IPS DF 6.9 (cell line): ENCODE measurements around the gene KRT6A.

Source experiments
- DNase-seq: peaks from one replicate; pipeline ENCODE4 v3.0.0-alpha.2; 2013; ENCODE audit warnings: low read depth, low spot score
- H3K27ac ChIP-seq: one replicate; pipeline ENCODE4 v1.5.1; 2013; ENCODE audit warnings: low read length, control low read depth
- H3K27me3 ChIP-seq: 2 replicates; pipeline ENCODE4 v1.6.1; 2013; ENCODE audit warnings: mild to moderate bottlenecking, low read length; ENCODE audit not compliant: control insufficient read depth, insufficient read depth
- H3K36me3 ChIP-seq: 2 replicates; pipeline ENCODE4 v1.6.1; 2013; ENCODE audit warnings: low read length; ENCODE audit not compliant: control insufficient read depth, insufficient read depth
- H3K4me1 ChIP-seq: 2 replicates; pipeline ENCODE4 v1.6.1; 2013; ENCODE audit warnings: low read length; ENCODE audit not compliant: control insufficient read depth, insufficient read depth
- H3K4me3 ChIP-seq: 2 replicates; pipeline ENCODE4 v1.5.1; 2013; ENCODE audit warnings: mild to moderate bottlenecking, low read length
- H3K9me3 ChIP-seq: 2 replicates; pipeline ENCODE4 v1.6.1; 2013; ENCODE audit warnings: low read length, inconsistent platforms; ENCODE audit not compliant: control insufficient read depth, insufficient read depth
- WGBS: extraction: QIAGEN DNeasy Blood & Tissue Kit; methylation state at CpG from one replicate; pipeline ENCODE4 v1.1.7; 2013; ENCODE audit warnings: mixed read lengths, missing lambda C conversion rate; ENCODE audit not compliant: insufficient read length, insufficient coverage; 5-methylcytosine and 5-hydroxymethylcytosine counted together

KRT6A gene

GRCh38 chr12:52517005-52517835 is 24.2 kb upstream of the KRT6A start:
- Histone ChIP-seq H3K9me3 (no peaks in the 10 kb centered on the region), H3K36me3 (no peaks in the 10 kb centered on the region), H3K4me3 (no peak overlapping the region), H3K4me1 (no peaks in the 10 kb centered on the region), H3K27me3 (no peaks in the 10 kb centered on the region), H3K27ac (no peak overlapping the region)
- no peak for DNase-seq
- WGBS: no CpG with 5 or more reads among the region's 14 CpGs

DNA sequence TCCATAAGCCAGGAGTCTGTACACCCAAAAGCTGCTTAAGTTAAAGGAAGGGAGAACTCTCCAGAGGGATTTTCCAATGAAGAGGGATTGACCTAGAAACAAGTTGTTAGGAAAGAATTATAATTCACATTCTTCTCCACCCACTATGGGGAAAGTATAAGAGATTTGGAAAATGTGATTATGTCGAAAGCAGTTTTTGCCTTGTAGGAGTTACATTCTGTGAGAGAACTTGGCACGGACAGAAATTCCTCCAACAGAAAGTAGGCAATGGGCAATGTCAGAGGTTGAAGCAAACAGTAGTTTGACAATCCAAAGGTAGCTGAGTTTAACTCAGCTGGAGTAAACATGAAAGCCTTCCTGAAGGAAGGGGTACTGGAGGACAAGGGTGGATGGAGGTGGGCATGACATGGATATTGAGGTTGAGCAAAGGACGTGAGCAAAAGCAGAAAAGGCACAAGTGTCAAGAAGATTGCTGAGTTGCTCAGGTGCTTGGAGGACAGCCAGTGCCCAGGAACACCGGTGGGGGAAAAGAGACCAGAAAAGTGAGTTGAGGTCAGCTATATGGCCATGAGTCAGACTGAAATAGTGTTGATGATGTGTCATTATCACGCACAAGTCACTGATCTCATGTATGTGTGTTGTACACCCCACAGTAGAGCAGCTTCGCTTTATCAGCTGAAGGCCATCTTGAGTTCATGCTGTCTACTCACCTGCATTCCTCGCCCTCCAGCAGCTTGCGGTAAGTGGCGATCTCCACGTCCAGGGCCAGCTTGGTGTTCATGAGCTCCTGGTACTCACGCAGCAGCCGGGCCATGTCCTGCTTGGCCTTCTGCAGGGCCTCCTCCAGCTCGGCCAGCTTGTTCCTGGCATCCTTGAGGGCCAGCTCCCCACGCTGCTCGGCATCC is 23.1 kb upstream of the KRT6A start:
- WGBS: no CpG with 5 or more reads among the region's 15 CpGs
- H3K27me3 ChIP-seq: no peaks in the 10 kb centered on the region
- no peak for DNase-seq

DNA sequence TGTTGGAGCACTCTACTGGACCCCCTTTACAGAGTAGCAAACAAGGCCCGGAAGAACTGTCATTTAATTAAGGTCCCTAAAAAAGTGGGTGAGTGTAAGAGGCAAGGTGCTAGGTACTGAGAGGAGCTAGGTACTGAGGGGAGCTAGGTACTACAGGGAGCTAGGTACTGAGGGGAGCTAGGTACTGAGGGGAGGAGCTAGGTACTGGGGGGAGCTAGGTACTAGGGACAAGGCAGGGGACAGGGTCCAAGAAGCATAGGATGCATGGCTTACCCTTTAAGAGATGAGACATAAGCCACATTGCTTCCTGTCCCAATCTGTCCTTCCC is 22.2 kb upstream of the KRT6A start:
- Histone ChIP-seq H3K27me3 (no peaks in the 10 kb centered on the region), H3K27ac (no peak overlapping the region), H3K4me3 (no peak overlapping the region), H3K36me3 (no peaks in the 10 kb centered on the region), H3K9me3 (no peaks in the 10 kb centered on the region), H3K4me1 (no peaks in the 10 kb centered on the region)
- no peak for DNase-seq
- WGBS: no CpG with 5 or more reads among the region's 1 CpG

More for the DNA sequence above, 23.1 kb upstream of the KRT6A start:
- Histone ChIP-seq H3K9me3 (no peaks in the 10 kb centered on the region), H3K27ac (no peak overlapping the region), H3K4me1 (no peaks in the 10 kb centered on the region), H3K36me3 (no peaks in the 10 kb centered on the region), H3K4me3 (no peak overlapping the region)

GRCh38 chr12:52514471-52515318 is 21.6 kb upstream of the KRT6A start:
- no peak for DNase-seq
- H3K27me3 ChIP-seq: no peaks in the 10 kb centered on the region
- no CpG with 5 or more reads among the region's 14 CpGs for whole genome bisulfite sequencing
- no peaks in the 10 kb centered on the region for H3K36me3 ChIP-seq
- H3K9me3 ChIP-seq: no peaks in the 10 kb centered on the region
- H3K27ac ChIP-seq: no peak overlapping the region
- H3K4me1 ChIP-seq: no peaks in the 10 kb centered on the region
- no peak overlapping the region for H3K4me3 ChIP-seq

DNA sequence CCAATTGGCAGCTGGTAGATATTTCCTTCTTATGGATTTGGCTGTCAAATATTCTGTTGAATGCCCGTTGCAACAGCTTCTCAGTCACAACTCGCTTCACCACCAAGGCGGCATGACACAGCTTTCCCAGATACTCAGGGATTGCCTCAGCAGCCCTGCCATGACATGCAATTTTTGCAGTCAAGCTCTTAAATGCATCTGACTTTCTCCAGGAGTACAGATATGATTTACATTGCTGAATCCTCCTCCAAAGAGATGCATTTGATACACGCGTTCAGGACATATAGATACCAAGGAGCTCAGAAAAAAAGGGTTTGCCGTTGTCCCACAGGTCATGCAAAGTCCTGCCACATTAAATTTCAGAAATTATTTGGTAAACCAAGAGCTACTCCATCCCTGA is 20.7 kb upstream of the KRT6A start:
- no CpG with 5 or more reads among the region's 6 CpGs for WGBS
- Histone ChIP-seq H3K27me3 (no peaks in the 10 kb centered on the region), H3K4me1 (no peaks in the 10 kb centered on the region), H3K9me3 (no peaks in the 10 kb centered on the region), H3K27ac (no peak overlapping the region), H3K4me3 (no peak overlapping the region), H3K36me3 (no peaks in the 10 kb centered on the region)
- DNase-seq: no peak

- no peak overlapping the region for H3K4me3 ChIP-seq
- DNase-seq: no peak
- WGBS: no CpG with 5 or more reads among the region's 5 CpGs
- no peaks in the 10 kb centered on the region for H3K4me1 ChIP-seq
- no peaks in the 10 kb centered on the region for H3K27me3 ChIP-seq
- H3K27ac ChIP-seq: no peak overlapping the region
- H3K9me3 ChIP-seq: no peaks in the 10 kb centered on the region
- no peaks in the 10 kb centered on the region for H3K36me3 ChIP-seq
These were observed 15.2 kb upstream of the KRT6A start for GRCh38 chr12:52508211-52508610.

DNA sequence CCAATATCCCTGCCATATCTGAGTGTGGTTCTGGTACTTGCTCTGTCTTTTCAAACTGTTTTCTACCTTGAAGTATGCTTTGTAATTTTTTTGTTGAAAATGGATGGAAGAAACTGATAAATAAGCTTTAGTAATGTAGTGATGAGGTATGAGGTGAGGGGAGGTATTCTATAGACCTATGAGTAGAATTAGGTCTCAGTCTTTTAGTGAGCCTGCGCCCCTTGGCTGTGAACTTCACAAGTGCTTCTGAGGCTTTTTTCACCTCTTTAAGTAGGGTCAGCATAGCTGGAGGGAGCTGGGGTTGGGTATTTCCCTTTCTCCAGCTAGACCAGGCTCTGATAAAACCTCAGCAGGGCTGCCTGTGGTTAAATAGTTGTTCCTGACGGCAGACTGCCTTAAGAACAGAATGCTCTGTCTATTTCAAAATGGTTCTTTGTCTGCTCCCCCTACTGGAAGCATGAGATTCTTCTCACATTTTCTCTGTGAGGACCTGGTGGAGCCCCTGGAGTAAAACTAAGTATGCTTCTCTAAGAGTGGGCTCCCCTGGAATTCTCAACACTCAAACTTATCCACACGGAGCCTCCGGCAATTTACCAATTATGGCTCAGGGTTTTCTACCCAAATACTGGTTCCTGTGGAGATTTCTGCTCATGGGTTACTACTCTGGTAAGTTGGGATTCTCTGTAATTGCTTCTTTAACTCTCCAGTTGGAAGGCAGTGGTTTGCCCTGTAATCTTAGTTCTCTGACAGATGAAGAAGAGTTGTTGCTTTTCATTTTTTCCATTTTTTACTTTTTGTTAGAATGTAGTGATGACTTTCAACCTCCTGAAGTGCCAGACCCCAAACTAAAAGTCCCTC is 14.0 kb upstream of the KRT6A start:
- DNase-seq: no peak
- H3K4me3 ChIP-seq: no peak overlapping the region
- no CpG with 5 or more reads among the region's 4 CpGs for WGBS
- no peaks in the 10 kb centered on the region for H3K9me3 ChIP-seq
- no peaks in the 10 kb centered on the region for H3K36me3 ChIP-seq
- no peak overlapping the region for H3K27ac ChIP-seq
- no peaks in the 10 kb centered on the region for H3K4me1 ChIP-seq
- no peaks in the 10 kb centered on the region for H3K27me3 ChIP-seq

GRCh38 chr12:52502877-52503276 is 9.8 kb upstream of the KRT6A start:
- Histone ChIP-seq H3K36me3 (no peaks in the 10 kb centered on the region), H3K9me3 (no peaks in the 10 kb centered on the region), H3K4me3 (no peak overlapping the region), H3K27ac (no peak overlapping the region), H3K27me3 (no peaks in the 10 kb centered on the region), H3K4me1 (no peaks in the 10 kb centered on the region)
- DNase-seq: no peak
- WGBS: no CpG with 5 or more reads among the region's 1 CpG

GRCh38 chr12:52501490-52501889 is 8.4 kb upstream of the KRT6A start:
- WGBS: no CpG with 5 or more reads among the region's 7 CpGs
- Histone ChIP-seq H3K27me3 (no peaks in the 10 kb centered on the region), H3K4me3 (no peak overlapping the region), H3K9me3 (no peaks in the 10 kb centered on the region), H3K27ac (no peak overlapping the region), H3K4me1 (peaks cover 5% of the 10 kb centered on the region; the same call in 1 of the 2 replicates), H3K36me3 (no peaks in the 10 kb centered on the region)
- no peak for DNase-seq
